HepG2 (cell line): ENCODE data around the gene IRF2. TPM values are rescaled to one million over a fixed set of nuclear protein-coding genes. Genes with fewer than 3 reads are reported as not detected.

Source experiments
- ATAC-seq: fragments of 200-7000 bp; cut with Tn5 transposase; 3 replicates; pipeline ENCODE4 v1.9.1; 2020; ENCODE audit warnings: mild to moderate bottlenecking, moderate library complexity
- BruUV-seq: library from RNA; stranded (reverse); fragments of 400-500 nt; replicated peaks from 2 replicates; lab custom pipeline; 2021; lab: Mats Ljungman, UMichigan
- CTCF ChIA-PET: fragments of 300-600 bp; formaldehyde crosslinking; extraction: SDS; loops from one replicate; lab custom pipeline; 2021; ENCODE audit warnings: low total read pairs, inconsistent platforms, low intra/inter-chr PET ratio; lab: Yijun Ruan, JAX
- POLR2A ChIA-PET: fragments of 350-600 bp; sonication (Branson Sonifier 250); formaldehyde crosslinking; loops from one replicate; lab custom pipeline; 2020; ENCODE audit warnings: antibody characterized with exemption, inconsistent platforms; lab: Yijun Ruan, JAX
- DNase-seq: peaks from one replicate; pipeline ENCODE4 v3.0.0-alpha.2; 2015; ENCODE audit warnings: low spot score
- FAIRE-seq: peaks from 3 replicates; lab custom pipeline; 2011; peaks lifted over from hg19 to GRCh38; lab: Jason Lieb, UNC
- H2AFZ ChIP-seq: one replicate; pipeline ENCODE4 v1.6.1; 2011; ENCODE audit warnings: low read length, inconsistent platforms
- H3K27ac ChIP-seq: fragments of 300-600 bp; 3 replicates; pipeline ENCODE4 v1.8.0; 2011; ENCODE audit warnings: mixed run types, mild to moderate bottlenecking, mixed read lengths, low read length, inconsistent platforms; ENCODE audit not compliant: insufficient read depth; ENCODE audit errors: extremely low read length
- H3K27me3 ChIP-seq, 2 experiments: fragments of 200-600 bp in 1 of 2; 2 replicates in 1 of 2; 3 replicates in 1 of 2; pipeline versions ENCODE4 v1.6.0 to v1.8.0; 2011; ENCODE audit warnings: low read length in 2 of 2, mild to moderate bottlenecking in 2 of 2, moderate library complexity in 2 of 2, inconsistent platforms in 1 of 2; ENCODE audit not compliant: insufficient read depth in 2 of 2, control insufficient read depth in 1 of 2
- H3K36me3 ChIP-seq, 2 experiments: fragments of 200-600 bp in 1 of 2; replicated peaks in 1 of 2; 2 replicates in 1 of 2; 3 replicates in 1 of 2; pipeline versions ENCODE4 v1.5.1 to v1.8.0; 2011; ENCODE audit warnings: low read length in 2 of 2, inconsistent platforms in 1 of 2; ENCODE audit not compliant: insufficient read depth in 2 of 2, control insufficient read depth in 1 of 2
- H3K4me1 ChIP-seq: 2 replicates; pipeline ENCODE4 v1.5.1; 2012; ENCODE audit warnings: low read length, inconsistent platforms; ENCODE audit not compliant: insufficient read depth
- H3K4me2 ChIP-seq: 2 replicates; pipeline ENCODE4 v1.6.0; 2011; ENCODE audit warnings: low read depth, low read length, inconsistent platforms
- H3K4me3 ChIP-seq, 3 experiments: fragments of 200-600 bp in 1 of 3; sonication (generic), shearing (Covaris generic) in 1 of 3; replicated peaks in 1 of 3; 2 replicates each; pipeline ENCODE4 v1.5.1; 2011 to 2016; ENCODE audit warnings: low read length in 3 of 3, inconsistent platforms in 2 of 3, low read depth in 2 of 3, mild to moderate bottlenecking in 2 of 3, control low read depth in 1 of 3, mixed read lengths in 1 of 3; ENCODE audit not compliant: insufficient read depth in 1 of 3
- H3K79me2 ChIP-seq: one replicate; pipeline ENCODE4 v1.6.1; 2011; ENCODE audit warnings: low read length, inconsistent platforms; ENCODE audit not compliant: insufficient read depth
- H3K9ac ChIP-seq: 2 replicates; pipeline ENCODE4 v1.6.0; 2011; ENCODE audit warnings: mild to moderate bottlenecking, low read depth, low read length, inconsistent platforms; ENCODE audit not compliant: insufficient read depth
- H3K9me3 ChIP-seq: 2 replicates; pipeline ENCODE4 v1.5.1; 2012; ENCODE audit warnings: mild to moderate bottlenecking, low read length
- H4K20me1 ChIP-seq: 2 replicates; pipeline ENCODE4 v1.6.0; 2011; ENCODE audit warnings: inconsistent platforms, mild to moderate bottlenecking, low read length, moderate library complexity; ENCODE audit not compliant: insufficient read depth
- HDAC1 ChIP-seq: sonication (generic); formaldehyde crosslinking; IDR thresholded peaks from 2 replicates; pipeline ENCODE4 v1.5.1; 2020; ENCODE audit warnings: mild to moderate bottlenecking, missing genetic modification reagents
- IRX3 ChIP-seq: sonication (generic); formaldehyde crosslinking; IDR thresholded peaks from 2 replicates; pipeline ENCODE4 v1.8.1; 2023; ENCODE audit warnings: mild to moderate bottlenecking, low read depth, missing genetic modification reagents, borderline replicate concordance
- KLF13 ChIP-seq: sonication (generic); formaldehyde crosslinking; IDR thresholded peaks from 2 replicates; pipeline ENCODE4 v1.4.0; 2020; ENCODE audit warnings: mild to moderate bottlenecking, missing genetic modification reagents
- ZNF75D ChIP-seq: sonication (generic); formaldehyde crosslinking; IDR thresholded peaks from 2 replicates; pipeline ENCODE4 v1.8.1; 2023; ENCODE audit warnings: missing genetic modification reagents, mild to moderate bottlenecking, borderline replicate concordance
- WGBS: methylation state at CpG from one replicate; pipeline ENCODE4 v1.1.6; 2017; ENCODE audit warnings: low lambda C conversion rate; 5-methylcytosine and 5-hydroxymethylcytosine counted together
- in situ Hi-C: cut with HindIII; loops from 2 replicates; pipeline ENCODE4 v1.10.0; 2017; ENCODE audit warnings: low pct_unique_long_range_greater_than_20kb; ENCODE audit not compliant: extremely low pct_ligation_motif_present
- intact Hi-C: fragments of 100-400 bp; cut with micrococcal nuclease; formaldehyde crosslinking; loops from one replicate; pipeline ENCODE4 v1.10.0; 2022; ENCODE audit not compliant: unreplicated experiment
- polyA plus RNA-seq, 8 experiments: library from polyadenylated mRNA; depleted of rRNA in 3 of 8; stranded (reverse) in 7 of 8; unstranded in 1 of 8; fragments of >200 nt; fragmentation: Illumina TruSeq in 4 of 8; extraction: Trizol in 4 of 8; gene quantifications; 2 replicates each; pipeline versions ENCODE4 v1.2.1 to v1.2.3, GENCODE V29; 2011 to 2016; ENCODE audit warnings: low read depth in 4 of 8, missing spikeins in 1 of 8, mixed read lengths in 1 of 8; ENCODE audit not compliant: insufficient read depth in 1 of 8
- total RNA-seq, 5 experiments: library from RNA; depleted of rRNA; stranded (reverse); fragments of >200 nt; fragmentation: Illumina TruSeq; extraction: Trizol; gene quantifications; 2 replicates each; pipeline ENCODE4 v1.2.3, GENCODE V29; 2016; ENCODE audit warnings: low read depth in 1 of 5
- TF ChIP-seq, protein P1 (sequence below): sonication (generic); formaldehyde crosslinking; conservative IDR thresholded peaks from 2 replicates; pipeline ENCODE4 v1.8.0; 2022; ENCODE audit warnings: low read depth, missing genetic modification reagents
- TF ChIP-seq, protein P2 (sequence below): IDR thresholded peaks from 2 replicates; pipeline ENCODE4 v1.4.0; 2020; ENCODE audit warnings: mild to moderate bottlenecking, missing genetic modification reagents
- TF ChIP-seq, protein P3 (sequence below): sonication (generic); formaldehyde crosslinking; IDR thresholded peaks from 2 replicates; pipeline ENCODE4 v1.4.0; 2020; ENCODE audit warnings: mild to moderate bottlenecking, missing genetic modification reagents
- TF ChIP-seq, protein P4 (sequence below): sonication (generic); formaldehyde crosslinking; conservative IDR thresholded peaks from 2 replicates; pipeline ENCODE4 v1.4.0; 2020; ENCODE audit warnings: mild to moderate bottlenecking, missing genetic modification reagents, moderate library complexity

Gene IRF2
- total and polyA plus RNA-seq, 2 of the 13 experiments (the other 11 are each of a cell fraction or from before 2014, with no cell fraction given): 15.5 to 28.8 TPM

DNA sequence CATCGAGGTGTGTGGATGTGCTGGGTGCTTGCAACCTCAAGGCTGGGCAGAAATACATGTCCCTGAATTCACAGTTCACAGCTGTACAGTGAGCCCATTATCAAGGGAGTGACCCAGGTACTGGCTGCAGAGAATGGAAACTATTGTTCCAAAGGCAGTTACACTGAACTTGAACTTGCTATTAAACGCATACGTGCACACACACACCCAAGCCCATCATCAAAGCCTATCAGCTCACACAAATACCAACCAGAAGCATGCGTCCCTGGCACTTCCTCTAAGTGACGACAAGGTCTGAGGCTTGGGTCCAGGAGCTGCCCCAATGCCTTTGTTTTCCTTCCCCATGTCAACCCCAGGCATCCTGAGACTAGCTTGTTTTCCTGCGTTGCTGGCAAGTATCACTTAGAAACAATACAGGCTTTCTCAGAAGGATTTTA is 88.6 kb downstream of the IRF2 start:
- Histone ChIP-seq H3K9ac (no peak overlapping the region), H3K27ac (peak overlapping the region; percentile 44), H3K4me1 (peaks cover 61% of the 10 kb centered on the region), H3K9me3 (no peaks in the 10 kb centered on the region), H3K79me2 (no peaks in the 10 kb centered on the region), H3K4me2 (peak overlapping the region; percentile 11), H2AFZ (no peak overlapping the region), H4K20me1 (no peaks in the 10 kb centered on the region), H3K4me3 (no peak overlapping the region; a peak in 1 of 6 replicates), H3K27me3 (no peaks in the 10 kb centered on the region), H3K36me3 (peaks cover 12 to 25% of the 10 kb centered on the region in 2 experiments; a peak in 4 of 5 replicates)
- no TSS peak for BruUV-seq
- WGBS: 29% methylated on average over 4 of the region's 6 CpGs
- DNase-seq: peak; percentile 92
- POLR2A ChIA-PET: interaction anchor here (1.9 to 2.4 kb wide), 2 partner anchors 37 to 42 kb away, joined by 5 to 9 read pairs; no protein-coding TSS in a partner anchor
- in situ Hi-C loops (no loop called here), intact Hi-C loops (loop anchor here (1.0 to 2.0 kb wide), 6 partner anchors 21 to 151 kb away; no protein-coding TSS in a partner anchor)
- peak; percentile 64 for FAIRE-seq
- peak; percentile 52 for ATAC-seq
- CTCF ChIA-PET: no interaction called here
- TF ChIP-seq KLF13 (CRISPR knock-in tag) (no peak), ZNF75D (CRISPR knock-in tag) (no peak), IRX3 (no peak), HDAC1 (CRISPR knock-in tag) (peak; percentile 81)
- TF ChIP-seq, protein P1, sequence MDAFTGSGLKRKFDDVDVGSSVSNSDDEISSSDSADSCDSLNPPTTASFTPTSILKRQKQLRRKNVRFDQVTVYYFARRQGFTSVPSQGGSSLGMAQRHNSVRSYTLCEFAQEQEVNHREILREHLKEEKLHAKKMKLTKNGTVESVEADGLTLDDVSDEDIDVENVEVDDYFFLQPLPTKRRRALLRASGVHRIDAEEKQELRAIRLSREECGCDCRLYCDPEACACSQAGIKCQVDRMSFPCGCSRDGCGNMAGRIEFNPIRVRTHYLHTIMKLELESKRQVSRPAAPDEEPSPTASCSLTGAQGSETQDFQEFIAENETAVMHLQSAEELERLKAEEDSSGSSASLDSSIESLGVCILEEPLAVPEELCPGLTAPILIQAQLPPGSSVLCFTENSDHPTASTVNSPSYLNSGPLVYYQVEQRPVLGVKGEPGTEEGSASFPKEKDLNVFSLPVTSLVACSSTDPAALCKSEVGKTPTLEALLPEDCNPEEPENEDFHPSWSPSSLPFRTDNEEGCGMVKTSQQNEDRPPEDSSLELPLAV (CRISPR knock-in tag): no peak
- TF ChIP-seq, protein P2, sequence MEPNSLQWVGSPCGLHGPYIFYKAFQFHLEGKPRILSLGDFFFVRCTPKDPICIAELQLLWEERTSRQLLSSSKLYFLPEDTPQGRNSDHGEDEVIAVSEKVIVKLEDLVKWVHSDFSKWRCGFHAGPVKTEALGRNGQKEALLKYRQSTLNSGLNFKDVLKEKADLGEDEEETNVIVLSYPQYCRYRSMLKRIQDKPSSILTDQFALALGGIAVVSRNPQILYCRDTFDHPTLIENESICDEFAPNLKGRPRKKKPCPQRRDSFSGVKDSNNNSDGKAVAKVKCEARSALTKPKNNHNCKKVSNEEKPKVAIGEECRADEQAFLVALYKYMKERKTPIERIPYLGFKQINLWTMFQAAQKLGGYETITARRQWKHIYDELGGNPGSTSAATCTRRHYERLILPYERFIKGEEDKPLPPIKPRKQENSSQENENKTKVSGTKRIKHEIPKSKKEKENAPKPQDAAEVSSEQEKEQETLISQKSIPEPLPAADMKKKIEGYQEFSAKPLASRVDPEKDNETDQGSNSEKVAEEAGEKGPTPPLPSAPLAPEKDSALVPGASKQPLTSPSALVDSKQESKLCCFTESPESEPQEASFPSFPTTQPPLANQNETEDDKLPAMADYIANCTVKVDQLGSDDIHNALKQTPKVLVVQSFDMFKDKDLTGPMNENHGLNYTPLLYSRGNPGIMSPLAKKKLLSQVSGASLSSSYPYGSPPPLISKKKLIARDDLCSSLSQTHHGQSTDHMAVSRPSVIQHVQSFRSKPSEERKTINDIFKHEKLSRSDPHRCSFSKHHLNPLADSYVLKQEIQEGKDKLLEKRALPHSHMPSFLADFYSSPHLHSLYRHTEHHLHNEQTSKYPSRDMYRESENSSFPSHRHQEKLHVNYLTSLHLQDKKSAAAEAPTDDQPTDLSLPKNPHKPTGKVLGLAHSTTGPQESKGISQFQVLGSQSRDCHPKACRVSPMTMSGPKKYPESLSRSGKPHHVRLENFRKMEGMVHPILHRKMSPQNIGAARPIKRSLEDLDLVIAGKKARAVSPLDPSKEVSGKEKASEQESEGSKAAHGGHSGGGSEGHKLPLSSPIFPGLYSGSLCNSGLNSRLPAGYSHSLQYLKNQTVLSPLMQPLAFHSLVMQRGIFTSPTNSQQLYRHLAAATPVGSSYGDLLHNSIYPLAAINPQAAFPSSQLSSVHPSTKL: peak; percentile 99
- TF ChIP-seq, protein P3, sequence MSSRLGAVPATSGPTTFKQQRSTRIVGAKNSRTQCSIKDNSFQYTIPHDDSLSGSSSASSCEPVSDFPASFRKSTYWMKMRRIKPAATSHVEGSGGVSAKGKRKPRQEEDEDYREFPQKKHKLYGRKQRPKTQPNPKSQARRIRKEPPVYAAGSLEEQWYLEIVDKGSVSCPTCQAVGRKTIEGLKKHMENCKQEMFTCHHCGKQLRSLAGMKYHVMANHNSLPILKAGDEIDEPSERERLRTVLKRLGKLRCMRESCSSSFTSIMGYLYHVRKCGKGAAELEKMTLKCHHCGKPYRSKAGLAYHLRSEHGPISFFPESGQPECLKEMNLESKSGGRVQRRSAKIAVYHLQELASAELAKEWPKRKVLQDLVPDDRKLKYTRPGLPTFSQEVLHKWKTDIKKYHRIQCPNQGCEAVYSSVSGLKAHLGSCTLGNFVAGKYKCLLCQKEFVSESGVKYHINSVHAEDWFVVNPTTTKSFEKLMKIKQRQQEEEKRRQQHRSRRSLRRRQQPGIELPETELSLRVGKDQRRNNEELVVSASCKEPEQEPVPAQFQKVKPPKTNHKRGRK (CRISPR knock-in tag): no peak
- TF ChIP-seq, protein P4, sequence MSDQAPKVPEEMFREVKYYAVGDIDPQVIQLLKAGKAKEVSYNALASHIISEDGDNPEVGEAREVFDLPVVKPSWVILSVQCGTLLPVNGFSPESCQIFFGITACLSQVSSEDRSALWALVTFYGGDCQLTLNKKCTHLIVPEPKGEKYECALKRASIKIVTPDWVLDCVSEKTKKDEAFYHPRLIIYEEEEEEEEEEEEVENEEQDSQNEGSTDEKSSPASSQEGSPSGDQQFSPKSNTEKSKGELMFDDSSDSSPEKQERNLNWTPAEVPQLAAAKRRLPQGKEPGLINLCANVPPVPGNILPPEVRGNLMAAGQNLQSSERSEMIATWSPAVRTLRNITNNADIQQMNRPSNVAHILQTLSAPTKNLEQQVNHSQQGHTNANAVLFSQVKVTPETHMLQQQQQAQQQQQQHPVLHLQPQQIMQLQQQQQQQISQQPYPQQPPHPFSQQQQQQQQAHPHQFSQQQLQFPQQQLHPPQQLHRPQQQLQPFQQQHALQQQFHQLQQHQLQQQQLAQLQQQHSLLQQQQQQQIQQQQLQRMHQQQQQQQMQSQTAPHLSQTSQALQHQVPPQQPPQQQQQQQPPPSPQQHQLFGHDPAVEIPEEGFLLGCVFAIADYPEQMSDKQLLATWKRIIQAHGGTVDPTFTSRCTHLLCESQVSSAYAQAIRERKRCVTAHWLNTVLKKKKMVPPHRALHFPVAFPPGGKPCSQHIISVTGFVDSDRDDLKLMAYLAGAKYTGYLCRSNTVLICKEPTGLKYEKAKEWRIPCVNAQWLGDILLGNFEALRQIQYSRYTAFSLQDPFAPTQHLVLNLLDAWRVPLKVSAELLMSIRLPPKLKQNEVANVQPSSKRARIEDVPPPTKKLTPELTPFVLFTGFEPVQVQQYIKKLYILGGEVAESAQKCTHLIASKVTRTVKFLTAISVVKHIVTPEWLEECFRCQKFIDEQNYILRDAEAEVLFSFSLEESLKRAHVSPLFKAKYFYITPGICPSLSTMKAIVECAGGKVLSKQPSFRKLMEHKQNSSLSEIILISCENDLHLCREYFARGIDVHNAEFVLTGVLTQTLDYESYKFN (CRISPR knock-in tag): peak; percentile 73
